ENCODE measurements around the gene CMSS1.

- no peak for TF ChIP-seq REST (tag by site-specific recombination; IDR thresholded peaks at IDR 0.05)
- TF ChIP-seq ZNF830 (tag by site-specific recombination; IDR thresholded peaks at IDR 0.05; ENCODE audit: low read depth), result no peak
- TF ChIP-seq, protein P1, sequence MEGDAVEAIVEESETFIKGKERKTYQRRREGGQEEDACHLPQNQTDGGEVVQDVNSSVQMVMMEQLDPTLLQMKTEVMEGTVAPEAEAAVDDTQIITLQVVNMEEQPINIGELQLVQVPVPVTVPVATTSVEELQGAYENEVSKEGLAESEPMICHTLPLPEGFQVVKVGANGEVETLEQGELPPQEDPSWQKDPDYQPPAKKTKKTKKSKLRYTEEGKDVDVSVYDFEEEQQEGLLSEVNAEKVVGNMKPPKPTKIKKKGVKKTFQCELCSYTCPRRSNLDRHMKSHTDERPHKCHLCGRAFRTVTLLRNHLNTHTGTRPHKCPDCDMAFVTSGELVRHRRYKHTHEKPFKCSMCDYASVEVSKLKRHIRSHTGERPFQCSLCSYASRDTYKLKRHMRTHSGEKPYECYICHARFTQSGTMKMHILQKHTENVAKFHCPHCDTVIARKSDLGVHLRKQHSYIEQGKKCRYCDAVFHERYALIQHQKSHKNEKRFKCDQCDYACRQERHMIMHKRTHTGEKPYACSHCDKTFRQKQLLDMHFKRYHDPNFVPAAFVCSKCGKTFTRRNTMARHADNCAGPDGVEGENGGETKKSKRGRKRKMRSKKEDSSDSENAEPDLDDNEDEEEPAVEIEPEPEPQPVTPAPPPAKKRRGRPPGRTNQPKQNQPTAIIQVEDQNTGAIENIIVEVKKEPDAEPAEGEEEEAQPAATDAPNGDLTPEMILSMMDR (tag by site-specific recombination; IDR thresholded peaks at IDR 0.05), result no peak
- TF ChIP-seq ZNF785 (tag by site-specific recombination; IDR thresholded peaks at IDR 0.05), result no peak
- TF ChIP-seq ZNF202 (tag by site-specific recombination; IDR thresholded peaks at IDR 0.05; ENCODE audit: borderline replicate concordance), result no peak
- TF ChIP-seq SETDB1 (IDR thresholded peaks at IDR 0.05; ENCODE audit: insufficient read length, low read length), result no peak
- no peak for TF ChIP-seq ZNF311 (tag by site-specific recombination; IDR thresholded peaks at IDR 0.05; ENCODE audit: borderline replicate concordance)
- no peak for TF ChIP-seq ZNF558 (tag by site-specific recombination; IDR thresholded peaks at IDR 0.05)
- TF ChIP-seq YY1 (tag by site-specific recombination; IDR thresholded peaks at IDR 0.05), result no peak
These were observed 380.2 kb downstream of the CMSS1 start for GRCh38 chr3:100197876-100198275.
